ENCODE results near the gene SHLD2.

DNA sequence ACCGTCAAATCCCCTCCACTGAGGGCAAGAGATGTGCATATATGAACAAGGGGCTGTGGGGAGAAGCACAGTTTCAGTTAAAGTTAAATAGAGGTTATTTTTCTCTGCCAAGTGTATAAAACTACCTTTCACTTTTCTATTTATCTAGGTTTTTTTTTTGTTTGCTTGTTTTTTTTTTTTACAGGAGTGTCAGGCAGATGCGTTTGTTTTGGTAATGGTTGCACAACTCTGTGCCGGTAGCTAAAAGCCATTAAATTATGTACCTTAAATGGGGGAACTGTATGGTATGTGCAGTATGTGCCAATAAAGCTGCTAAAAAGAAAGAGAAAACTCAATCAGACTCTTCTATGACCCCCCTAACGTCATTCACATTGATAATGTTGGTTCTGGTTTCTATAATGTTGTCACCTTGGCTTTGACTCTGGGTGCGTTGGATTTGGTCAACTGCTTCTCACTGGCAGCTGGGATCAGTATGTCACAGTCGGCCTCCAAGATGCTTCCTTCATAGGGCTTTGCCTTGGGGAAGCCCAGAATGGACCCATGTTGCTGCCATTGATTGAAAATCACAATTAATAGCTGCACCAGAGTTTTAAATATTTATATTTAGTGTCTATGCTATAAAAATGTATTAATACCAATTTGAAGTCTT, 34.6 kb upstream of the SHLD2 start:
- TF ChIP-seq, protein P1, sequence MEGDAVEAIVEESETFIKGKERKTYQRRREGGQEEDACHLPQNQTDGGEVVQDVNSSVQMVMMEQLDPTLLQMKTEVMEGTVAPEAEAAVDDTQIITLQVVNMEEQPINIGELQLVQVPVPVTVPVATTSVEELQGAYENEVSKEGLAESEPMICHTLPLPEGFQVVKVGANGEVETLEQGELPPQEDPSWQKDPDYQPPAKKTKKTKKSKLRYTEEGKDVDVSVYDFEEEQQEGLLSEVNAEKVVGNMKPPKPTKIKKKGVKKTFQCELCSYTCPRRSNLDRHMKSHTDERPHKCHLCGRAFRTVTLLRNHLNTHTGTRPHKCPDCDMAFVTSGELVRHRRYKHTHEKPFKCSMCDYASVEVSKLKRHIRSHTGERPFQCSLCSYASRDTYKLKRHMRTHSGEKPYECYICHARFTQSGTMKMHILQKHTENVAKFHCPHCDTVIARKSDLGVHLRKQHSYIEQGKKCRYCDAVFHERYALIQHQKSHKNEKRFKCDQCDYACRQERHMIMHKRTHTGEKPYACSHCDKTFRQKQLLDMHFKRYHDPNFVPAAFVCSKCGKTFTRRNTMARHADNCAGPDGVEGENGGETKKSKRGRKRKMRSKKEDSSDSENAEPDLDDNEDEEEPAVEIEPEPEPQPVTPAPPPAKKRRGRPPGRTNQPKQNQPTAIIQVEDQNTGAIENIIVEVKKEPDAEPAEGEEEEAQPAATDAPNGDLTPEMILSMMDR (IDR thresholded peaks at IDR 0.05), result no peak
- TF ChIP-seq, protein P2, sequence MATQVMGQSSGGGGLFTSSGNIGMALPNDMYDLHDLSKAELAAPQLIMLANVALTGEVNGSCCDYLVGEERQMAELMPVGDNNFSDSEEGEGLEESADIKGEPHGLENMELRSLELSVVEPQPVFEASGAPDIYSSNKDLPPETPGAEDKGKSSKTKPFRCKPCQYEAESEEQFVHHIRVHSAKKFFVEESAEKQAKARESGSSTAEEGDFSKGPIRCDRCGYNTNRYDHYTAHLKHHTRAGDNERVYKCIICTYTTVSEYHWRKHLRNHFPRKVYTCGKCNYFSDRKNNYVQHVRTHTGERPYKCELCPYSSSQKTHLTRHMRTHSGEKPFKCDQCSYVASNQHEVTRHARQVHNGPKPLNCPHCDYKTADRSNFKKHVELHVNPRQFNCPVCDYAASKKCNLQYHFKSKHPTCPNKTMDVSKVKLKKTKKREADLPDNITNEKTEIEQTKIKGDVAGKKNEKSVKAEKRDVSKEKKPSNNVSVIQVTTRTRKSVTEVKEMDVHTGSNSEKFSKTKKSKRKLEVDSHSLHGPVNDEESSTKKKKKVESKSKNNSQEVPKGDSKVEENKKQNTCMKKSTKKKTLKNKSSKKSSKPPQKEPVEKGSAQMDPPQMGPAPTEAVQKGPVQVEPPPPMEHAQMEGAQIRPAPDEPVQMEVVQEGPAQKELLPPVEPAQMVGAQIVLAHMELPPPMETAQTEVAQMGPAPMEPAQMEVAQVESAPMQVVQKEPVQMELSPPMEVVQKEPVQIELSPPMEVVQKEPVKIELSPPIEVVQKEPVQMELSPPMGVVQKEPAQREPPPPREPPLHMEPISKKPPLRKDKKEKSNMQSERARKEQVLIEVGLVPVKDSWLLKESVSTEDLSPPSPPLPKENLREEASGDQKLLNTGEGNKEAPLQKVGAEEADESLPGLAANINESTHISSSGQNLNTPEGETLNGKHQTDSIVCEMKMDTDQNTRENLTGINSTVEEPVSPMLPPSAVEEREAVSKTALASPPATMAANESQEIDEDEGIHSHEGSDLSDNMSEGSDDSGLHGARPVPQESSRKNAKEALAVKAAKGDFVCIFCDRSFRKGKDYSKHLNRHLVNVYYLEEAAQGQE (IDR thresholded peaks at IDR 0.05; ENCODE audit: insufficient read depth in 1 of 2, low read depth in 2 of 2, low read length in 1 of 2), result no peak
- no peak for TF ChIP-seq TCF7L2 (IDR thresholded peaks at IDR 0.05; ENCODE audit: low read depth, low read length)
- TF ChIP-seq POLR2AphosphoS5 (IDR thresholded peaks at IDR 0.05; ENCODE audit: low read depth, low read length), result no peak
- TF ChIP-seq SIN3A (IDR thresholded peaks at IDR 0.05; ENCODE audit: borderline replicate concordance, insufficient read depth, low read depth, low read length), result no peak
